Lower lobe of right lung (tissue), 2 donors: ENCODE results near the gene ZDHHC24. TPM values are rescaled to one million over a fixed set of nuclear protein-coding genes. Genes with fewer than 3 reads are reported as not detected.

ENCODE experiments used
- ATAC-seq, 2 donors: fragments of 200-7000 bp; cut with Tn5 transposase; one replicate each; pipeline ENCODE4 v1.9.1; 2020 to 2022; ENCODE audit warnings: mild to moderate bottlenecking in 2 of 2, moderate library complexity in 2 of 2
- DNase-seq: peaks from one replicate; pipeline ENCODE4 v3.0.0-alpha.2; 2020
- H3K27ac ChIP-seq: fragments of 200-600 bp; one replicate; pipeline ENCODE4 v1.8.0; 2022
- H3K27me3 ChIP-seq: fragments of 200-600 bp; one replicate; pipeline ENCODE4 v1.8.0; 2022; ENCODE audit warnings: low read depth
- H3K36me3 ChIP-seq: fragments of 200-600 bp; one replicate; pipeline ENCODE4 v1.8.0; 2022; ENCODE audit warnings: mild to moderate bottlenecking
- H3K4me1 ChIP-seq: fragments of 200-600 bp; one replicate; pipeline ENCODE4 v1.8.0; 2022
- H3K4me3 ChIP-seq: fragments of 200-600 bp; one replicate; pipeline ENCODE4 v1.8.0; 2022; ENCODE audit warnings: mild to moderate bottlenecking
- H3K9me3 ChIP-seq: fragments of 200-600 bp; one replicate; pipeline ENCODE4 v1.8.0; 2022
- CTCF ChIP-seq: fragments of 200-600 bp; IDR thresholded peaks from one replicate; pipeline ENCODE4 v1.8.0; 2022; ENCODE audit warnings: antibody characterized with exemption, mild to moderate bottlenecking
- intact Hi-C: fragments of 100-400 bp; cut with DNase I; formaldehyde crosslinking; loops from one replicate; pipeline ENCODE4 v1.11.0; 2022
- total RNA-seq: library from RNA; stranded (reverse); fragmentation: NEBNext Ultra II Directional; extraction: Animal tissue kit (Norgen Biotek cat#: 25700); gene quantifications from one replicate; pipeline ENCODE4 v1.2.1, GENCODE V29; 2021
- donor health status: DM: no; HTN: yes; CAD: no; lungs with severe emphysema.

ZDHHC24 gene
- total RNA-seq, 1 donor from 2014 or later = 14.9 TPM

GRCh38 chr11:66563832-66564231, 18.0 kb upstream of the ZDHHC24 start:
- DNase-seq = no peak

GRCh38 chr11:66562907-66563583, 17.2 kb upstream of the ZDHHC24 start:
- intact Hi-C loops = no loop called here
- no peaks in the 10 kb centered on the region for H3K9me3 ChIP-seq
- H3K4me3 ChIP-seq = no peak overlapping the region
- DNase-seq (no peak), ATAC-seq (no peak)
- no peak overlapping the region for H3K27ac ChIP-seq
- no peak for TF ChIP-seq CTCF
- H3K27me3 ChIP-seq = no peaks in the 10 kb centered on the region
- peaks cover 18% of the 10 kb centered on the region for H3K4me1 ChIP-seq
- no peaks in the 10 kb centered on the region for H3K36me3 ChIP-seq

More at GRCh38 chr11:66563832-66564231, 18.0 kb upstream of the ZDHHC24 start:
- peaks cover 21% of the 10 kb centered on the region for H3K4me1 ChIP-seq
- no peak overlapping the region for H3K27ac ChIP-seq
- no peak for TF ChIP-seq CTCF
- intact Hi-C loops = no loop called here
- H3K27me3 ChIP-seq = no peaks in the 10 kb centered on the region
- H3K4me3 ChIP-seq = no peak overlapping the region
- H3K36me3 ChIP-seq = no peaks in the 10 kb centered on the region
- no peaks in the 10 kb centered on the region for H3K9me3 ChIP-seq
- ATAC-seq = no peak

GRCh38 chr11:66562275-66562674, 16.4 kb upstream of the ZDHHC24 start:
- no peaks in the 10 kb centered on the region for H3K27me3 ChIP-seq
- no peaks in the 10 kb centered on the region for H3K36me3 ChIP-seq
- no peak for TF ChIP-seq CTCF
- H3K9me3 ChIP-seq = no peaks in the 10 kb centered on the region
- ATAC-seq (no peak), DNase-seq (no peak)
- peaks cover 11% of the 10 kb centered on the region for H3K4me1 ChIP-seq
- no peak overlapping the region for H3K27ac ChIP-seq
- intact Hi-C loops = no loop called here
- H3K4me3 ChIP-seq = no peak overlapping the region

GRCh38 chr11:66561975-66562248, 16.1 kb upstream of the ZDHHC24 start:
- TF ChIP-seq CTCF = no peak
- Histone ChIP-seq H3K27ac (no peak overlapping the region), H3K4me3 (no peak overlapping the region), H3K4me1 (peaks cover 9% of the 10 kb centered on the region), H3K9me3 (no peaks in the 10 kb centered on the region), H3K27me3 (no peaks in the 10 kb centered on the region), H3K36me3 (no peaks in the 10 kb centered on the region)
- DNase-seq (no peak), ATAC-seq (no peak)
- intact Hi-C loops = no loop called here

GRCh38 chr11:66561178-66561974, 15.5 kb upstream of the ZDHHC24 start:
- no peaks in the 10 kb centered on the region for H3K36me3 ChIP-seq
- H3K4me1 ChIP-seq = peaks cover 9% of the 10 kb centered on the region
- no peak overlapping the region for H3K27ac ChIP-seq
- DNase-seq = no peak
- H3K4me3 ChIP-seq = no peak overlapping the region
- TF ChIP-seq CTCF = no peak
- intact Hi-C loops = no loop called here
- no peak for ATAC-seq
- H3K9me3 ChIP-seq = no peaks in the 10 kb centered on the region
- H3K27me3 ChIP-seq = no peaks in the 10 kb centered on the region
